Thymus (tissue), 11 donors: ENCODE measurements around the gene PPP1CB. TPM values are rescaled to one million over a fixed set of nuclear protein-coding genes. Genes with fewer than 3 reads are reported as not detected.

ENCODE experiments used
- DNase-seq, 9 donors: peaks; one replicate each; pipeline ENCODE4 v3.0.0-alpha.2; 2013; ENCODE audit warnings: low spot score in 9 of 9, low read depth in 6 of 9, missing footprints in 1 of 9
- H3K27ac ChIP-seq, 2 donors: one replicate each; pipeline ENCODE4 v1.5.1; 2013; ENCODE audit warnings: control low read depth in 1 of 2, low read depth in 1 of 2, low read length in 1 of 2, mild to moderate bottlenecking in 1 of 2, moderate library complexity in 1 of 2
- H3K27me3 ChIP-seq, 2 donors: one replicate each; pipeline ENCODE4 v1.5.1; 2013; ENCODE audit warnings: low read length in 1 of 2; ENCODE audit not compliant: control insufficient read depth in 2 of 2, insufficient read depth in 1 of 2
- H3K36me3 ChIP-seq, 2 donors: one replicate each; pipeline ENCODE4 v1.5.1; 2013; ENCODE audit warnings: low read length in 1 of 2, mild to moderate bottlenecking in 1 of 2, moderate library complexity in 1 of 2; ENCODE audit not compliant: control insufficient read depth in 2 of 2, insufficient read depth in 2 of 2
- H3K4me1 ChIP-seq, 2 donors: one replicate each; pipeline ENCODE4 v1.5.1; 2013; ENCODE audit warnings: low read length in 2 of 2; ENCODE audit not compliant: control insufficient read depth in 2 of 2, insufficient read depth in 2 of 2
- H3K4me3 ChIP-seq, 2 donors: one replicate each; pipeline ENCODE4 v1.5.1; 2013; ENCODE audit warnings: low read length in 2 of 2, control low read depth in 1 of 2, mild to moderate bottlenecking in 1 of 2
- H3K9me3 ChIP-seq, 2 donors: one replicate each; pipeline ENCODE4 v1.5.1; 2013; ENCODE audit warnings: low read length in 1 of 2, mild to moderate bottlenecking in 1 of 2; ENCODE audit not compliant: control insufficient read depth in 2 of 2, insufficient read depth in 1 of 2
- WGBS: extraction: QIAGEN DNeasy Blood & Tissue Kit; methylation state at CpG from one replicate; pipeline ENCODE4 v1.1.7; 2013; 5-methylcytosine and 5-hydroxymethylcytosine counted together
- polyA plus RNA-seq: library from polyadenylated mRNA; stranded (reverse); fragments of 200-250 nt; gene quantifications from one replicate; pipeline ENCODE4 v1.2.3, GENCODE V29; 2013
- total RNA-seq: library from RNA; stranded (reverse); fragments of 120-200 nt; gene quantifications from one replicate; pipeline ENCODE4 v1.2.4, GENCODE V29; 2013
- donor health status: healthy.

Gene PPP1CB
- total and polyA plus RNA-seq, 2 donors, result 119 to 153 TPM

DNA sequence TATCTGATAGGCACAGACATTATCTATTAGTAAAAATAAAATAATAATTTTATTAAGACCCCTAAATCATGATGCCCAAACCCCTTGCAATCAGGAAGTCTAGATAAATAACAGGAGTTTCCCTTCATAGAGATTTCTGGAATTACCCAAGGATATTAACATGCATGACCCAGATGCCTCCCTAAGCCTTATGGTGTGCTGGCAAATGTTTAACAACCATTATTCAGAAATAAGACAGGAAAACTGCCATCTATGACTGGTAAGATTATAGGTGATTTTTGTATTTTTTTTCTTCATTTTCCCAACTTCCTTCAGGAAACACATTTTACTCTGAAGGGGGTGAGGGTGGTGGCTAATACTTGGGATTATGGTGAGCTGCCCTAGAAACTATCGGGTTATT lies 2.7 kb upstream of the PPP1CB start:
- Histone ChIP-seq H3K4me3 (no peak overlapping the region), H3K9me3 (no peaks in the 10 kb centered on the region), H3K27me3 (no peaks in the 10 kb centered on the region), H3K4me1 (peaks cover 0 to 13% of the 10 kb centered on the region in 2 donors), H3K27ac (no peak overlapping the region), H3K36me3 (no peaks in the 10 kb centered on the region)
- DNase-seq, result no peak
- whole genome bisulfite sequencing, result 93% methylated on average over 1 of the region's 1 CpG

DNA sequence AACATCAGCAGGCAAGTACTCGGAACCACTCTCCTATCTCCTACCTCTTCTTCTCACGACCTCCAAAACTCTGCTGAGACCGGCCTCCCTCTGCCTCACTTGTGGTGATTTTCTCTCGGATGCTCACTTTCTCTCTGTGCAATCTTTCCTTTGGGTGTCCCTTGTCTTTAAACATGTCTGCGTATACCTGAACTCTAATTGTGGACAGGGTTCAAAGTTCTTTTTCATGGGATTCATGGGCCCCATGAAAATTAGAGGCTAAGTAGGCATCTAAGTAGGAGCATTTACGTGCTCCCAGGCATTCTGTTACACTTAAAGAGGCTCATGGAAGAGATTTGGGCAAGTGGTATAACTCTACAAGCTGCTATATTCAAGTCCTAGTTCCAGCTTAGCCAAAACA lies 2.1 kb upstream of the PPP1CB start:
- Histone ChIP-seq H3K27ac (no peak overlapping the region), H3K4me3 (no peak overlapping the region), H3K36me3 (no peaks in the 10 kb centered on the region), H3K27me3 (no peaks in the 10 kb centered on the region), H3K9me3 (no peaks in the 10 kb centered on the region), H3K4me1 (peaks cover 0 to 13% of the 10 kb centered on the region in 2 donors)
- 97% methylated on average over 6 of the region's 6 CpGs for WGBS
- DNase-seq, result no peak

DNA sequence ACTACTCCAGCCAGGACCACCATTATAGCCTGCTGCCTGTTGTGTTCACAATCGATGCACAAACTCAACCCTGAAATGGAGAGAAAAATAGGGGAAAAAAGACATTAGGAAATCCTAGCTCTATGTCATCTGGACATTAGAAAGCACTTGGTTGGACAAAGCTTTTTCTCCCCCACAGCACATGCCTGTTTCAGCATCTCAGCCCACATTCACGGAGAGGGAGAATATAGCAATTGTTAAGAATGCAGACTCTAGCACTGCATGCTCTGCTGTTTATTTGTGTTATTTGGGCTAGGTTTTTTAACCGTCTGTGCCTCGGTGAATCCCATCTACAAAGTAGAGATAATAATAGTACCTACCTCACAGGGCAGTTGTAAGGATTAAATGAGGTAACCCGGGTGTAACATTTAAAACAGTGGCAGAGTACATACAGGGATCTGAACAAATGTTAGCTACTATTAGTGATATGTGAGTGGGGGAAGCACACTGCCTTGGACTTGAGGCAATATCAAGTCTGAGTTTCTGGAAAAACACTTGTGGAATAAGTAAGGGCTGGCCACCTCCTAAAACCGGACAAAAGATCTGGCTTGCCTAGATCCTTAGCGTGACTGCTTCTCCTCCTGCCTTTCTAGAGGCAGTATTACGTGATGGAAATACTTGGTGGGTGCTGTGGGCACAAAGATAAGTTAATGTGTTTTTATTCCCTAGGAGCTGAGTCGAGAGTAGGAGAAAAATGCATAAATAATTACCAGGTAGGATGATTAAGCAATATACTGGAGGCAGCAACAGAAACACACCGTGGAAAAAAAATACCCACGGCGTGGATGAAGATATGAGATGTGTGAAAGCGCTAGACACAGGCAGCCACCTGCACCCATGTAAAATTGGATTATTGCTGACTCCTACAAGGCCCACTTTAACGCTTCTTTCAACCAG lies 1.0 kb upstream of the PPP1CB start:
- Histone ChIP-seq H3K4me1 (peaks cover 0 to 17% of the 10 kb centered on the region in 2 donors), H3K4me3 (peak overlapping the region; percentile 88 to 96), H3K36me3 (no peaks in the 10 kb centered on the region), H3K27ac (peak overlapping the region; percentile 98 to 99), H3K9me3 (no peaks in the 10 kb centered on the region), H3K27me3 (no peaks in the 10 kb centered on the region)
- WGBS, result 24% methylated on average over 14 of the region's 14 CpGs
- peak in 6 of 9 donors; percentile 8 to 56 (median 36) for DNase-seq

DNA sequence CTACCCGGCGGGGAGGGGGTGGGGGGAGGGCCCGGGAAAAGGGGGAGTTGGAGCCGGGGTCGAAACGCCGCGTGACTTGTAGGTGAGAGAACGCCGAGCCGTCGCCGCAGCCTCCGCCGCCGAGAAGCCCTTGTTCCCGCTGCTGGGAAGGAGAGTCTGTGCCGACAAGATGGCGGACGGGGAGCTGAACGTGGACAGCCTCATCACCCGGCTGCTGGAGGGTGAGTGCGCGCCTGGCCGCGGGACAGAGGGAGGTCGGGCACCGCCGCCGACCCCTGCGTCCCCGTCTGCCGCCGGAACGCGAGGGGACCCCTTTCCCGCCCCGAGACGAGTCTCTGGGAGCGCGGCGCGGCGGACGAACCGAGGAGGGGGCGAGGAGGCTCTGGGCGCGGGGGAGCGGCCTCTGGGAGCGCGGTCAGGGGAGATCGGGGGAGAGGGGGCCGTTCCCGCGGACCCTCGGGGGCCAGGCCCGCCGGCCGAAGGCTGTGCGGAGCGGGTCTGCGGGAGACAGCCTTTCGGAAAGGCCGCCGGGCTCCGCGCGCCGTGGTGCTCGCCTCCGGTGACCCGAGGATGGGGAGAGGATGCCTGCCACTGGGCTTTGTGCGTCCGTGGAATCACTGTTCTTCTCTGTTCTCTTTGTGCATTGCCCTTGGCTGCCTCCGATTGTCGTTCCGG lies 463 bp downstream of the PPP1CB start:
- Histone ChIP-seq H3K27ac (peak overlapping the region; percentile 98), H3K9me3 (no peaks in the 10 kb centered on the region), H3K4me3 (peak overlapping the region; percentile 90 to 96), H3K36me3 (peaks cover 3 to 4% of the 10 kb centered on the region in 2 donors), H3K27me3 (no peaks in the 10 kb centered on the region), H3K4me1 (peaks cover 0 to 17% of the 10 kb centered on the region in 2 donors)
- DNase-seq, result peak in 3 of 9 donors; percentile 17 to 51 (median 19)
- WGBS, result under 1% methylated on average over 78 of the region's 78 CpGs

DNA sequence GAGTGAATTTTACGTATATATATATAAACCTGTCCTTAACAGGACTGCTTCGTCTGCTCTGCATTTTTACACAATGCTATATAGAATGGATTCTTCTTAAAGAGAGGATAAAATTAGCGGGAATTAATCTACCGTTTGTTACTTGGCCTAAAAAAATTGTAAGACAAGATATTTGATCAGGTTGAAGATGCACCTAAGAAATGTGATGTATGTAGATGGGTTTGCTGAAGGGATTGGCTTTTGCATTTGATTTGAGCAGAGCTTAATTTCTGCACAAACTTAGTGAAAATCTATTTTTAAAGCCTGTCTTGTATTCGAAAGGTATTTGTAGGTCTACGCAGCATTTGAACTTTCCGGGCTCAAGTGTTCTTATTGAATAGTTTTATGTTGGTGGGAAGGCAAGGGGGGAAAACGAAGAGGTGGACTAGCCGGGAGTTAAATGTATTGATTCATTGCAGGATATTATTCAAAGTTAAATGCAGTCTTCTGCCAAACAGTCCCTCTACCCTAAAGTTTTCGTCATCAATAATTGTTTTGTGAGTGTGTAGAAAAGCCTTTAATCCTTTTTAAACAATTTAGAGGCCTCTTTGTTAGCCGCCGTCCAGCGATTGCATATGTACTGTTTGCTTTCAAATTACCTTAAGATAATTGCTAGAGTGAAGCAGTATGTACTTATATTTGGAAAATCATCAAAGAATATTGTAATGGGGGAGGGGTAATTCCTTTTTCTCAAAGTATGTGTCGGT lies 1.2 kb downstream of the PPP1CB start:
- whole genome bisulfite sequencing, result 1% methylated on average over 14 of the region's 14 CpGs
- peaks cover 3 to 4% of the 10 kb centered on the region in 2 donors for H3K36me3 ChIP-seq
- H3K27me3 ChIP-seq, result no peaks in the 10 kb centered on the region
- H3K4me3 ChIP-seq, result peak overlapping the region; percentile 90 to 96
- peak in 8 of 9 donors; percentile 7 to 59 (median 26) for DNase-seq
- peaks cover 0 to 17% of the 10 kb centered on the region in 2 donors for H3K4me1 ChIP-seq
- peak overlapping the region; percentile 98 for H3K27ac ChIP-seq
- no peaks in the 10 kb centered on the region for H3K9me3 ChIP-seq

DNA sequence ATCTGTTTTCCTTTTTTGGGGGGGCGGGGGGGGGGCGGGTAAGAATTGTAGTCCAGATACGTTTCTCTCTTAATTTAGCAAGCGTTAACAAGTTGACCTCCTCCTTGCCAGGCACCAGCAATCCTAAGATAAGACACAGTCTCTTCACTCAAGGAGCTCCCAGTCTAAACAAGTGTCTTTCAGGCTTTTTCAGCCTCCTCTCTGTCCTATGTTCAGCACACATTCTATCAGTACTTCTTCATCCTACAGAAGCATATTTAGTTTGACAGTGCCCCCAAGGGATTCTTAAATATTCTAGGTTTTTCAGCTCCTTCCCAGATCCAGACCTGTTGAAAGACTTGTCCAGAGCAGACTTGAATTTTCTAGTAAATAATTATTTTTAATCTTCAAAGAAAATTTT lies 2.7 kb downstream of the PPP1CB start:
- Histone ChIP-seq H3K36me3 (peaks cover 6 to 7% of the 10 kb centered on the region in 2 donors), H3K9me3 (no peaks in the 10 kb centered on the region), H3K27me3 (no peaks in the 10 kb centered on the region), H3K4me3 (no peak overlapping the region), H3K4me1 (peaks cover 0 to 17% of the 10 kb centered on the region in 2 donors), H3K27ac (peak overlapping the region in 1 of 2 donors; percentile 40)
- peak in 1 of 9 donors; percentile 7 for DNase-seq
- WGBS, result 74% methylated on average over 4 of the region's 4 CpGs

DNA sequence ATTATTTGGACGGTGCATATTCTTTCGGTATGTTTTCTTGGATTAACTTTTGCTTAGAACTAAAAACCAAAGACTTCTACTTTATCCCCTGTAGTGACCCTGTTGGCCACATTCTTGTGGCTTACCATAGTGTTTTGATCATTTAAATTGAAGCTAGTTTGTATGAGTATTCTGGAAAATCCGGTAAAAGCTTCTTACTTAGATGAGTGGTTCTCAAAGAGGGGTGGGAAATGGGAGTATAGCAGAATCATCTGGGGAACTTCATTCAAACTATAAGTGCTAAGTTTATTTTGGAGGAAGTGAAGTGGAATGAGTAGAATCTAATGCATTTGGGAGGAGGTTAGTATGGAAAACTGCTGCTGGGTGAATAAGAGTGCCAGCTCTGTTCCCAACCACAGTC lies 3.8 kb downstream of the PPP1CB start:
- H3K27me3 ChIP-seq, result no peaks in the 10 kb centered on the region
- no peak overlapping the region for H3K4me3 ChIP-seq
- DNase-seq, result no peak
- no peak overlapping the region for H3K27ac ChIP-seq
- peaks cover 0 to 13% of the 10 kb centered on the region in 2 donors for H3K4me1 ChIP-seq
- no peaks in the 10 kb centered on the region for H3K9me3 ChIP-seq
- peaks cover 11 to 13% of the 10 kb centered on the region in 2 donors for H3K36me3 ChIP-seq
- 94% methylated on average over 3 of the region's 3 CpGs for WGBS

DNA sequence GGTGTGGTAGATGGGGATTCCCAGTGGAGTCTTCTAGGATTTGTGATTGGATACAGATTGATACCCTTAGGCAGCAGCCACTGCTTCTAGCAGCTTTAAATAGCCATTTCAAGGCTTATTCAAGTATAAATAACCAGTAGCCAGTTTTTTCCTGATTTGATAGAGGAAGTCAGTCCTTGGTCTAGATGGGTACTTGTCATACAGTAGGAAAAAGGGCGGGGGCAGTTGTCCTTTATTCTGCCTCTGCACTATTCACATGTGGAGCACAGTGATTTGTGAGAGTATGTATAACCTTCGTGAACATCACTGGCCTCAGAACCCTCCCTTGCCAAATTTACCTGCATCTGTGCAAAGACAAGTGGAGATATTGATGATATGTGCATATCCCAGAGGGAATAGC lies 6.8 kb downstream of the PPP1CB start:
- Histone ChIP-seq H3K4me3 (no peak overlapping the region), H3K36me3 (peaks cover 14 to 16% of the 10 kb centered on the region in 2 donors), H3K27me3 (no peaks in the 10 kb centered on the region), H3K27ac (no peak overlapping the region), H3K9me3 (no peaks in the 10 kb centered on the region), H3K4me1 (peaks cover 0 to 6% of the 10 kb centered on the region in 2 donors)
- DNase-seq, result no peak
- WGBS, result 92% methylated on average over 2 of the region's 2 CpGs
